KOPT-K1 (cell line): ENCODE measurements around the gene SLC5A5.

Experiments
- H3K27ac ChIP-seq: fragments of 200-600 bp; sonication (generic); 2 replicates; pipeline ENCODE4 v1.5.1; 2016; ENCODE audit warnings: antibody characterized with exemption, mild to moderate bottlenecking, low read depth, low read length; ENCODE audit not compliant: poor library complexity, severe bottlenecking
- H3K36me3 ChIP-seq: fragments of 200-600 bp; sonication (generic); 2 replicates; pipeline ENCODE4 v1.5.1; 2017; ENCODE audit warnings: antibody characterized with exemption, mild to moderate bottlenecking, low read length, moderate library complexity; ENCODE audit not compliant: insufficient read depth
- H3K9me3 ChIP-seq: fragments of 200-600 bp; sonication (generic); 2 replicates; pipeline ENCODE4 v1.5.1; 2017; ENCODE audit warnings: antibody characterized with exemption, low read length, mild to moderate bottlenecking; ENCODE audit not compliant: insufficient read depth, poor library complexity, severe bottlenecking

SLC5A5 gene

GRCh38 chr19:17841810-17842662 lies 29.7 kb upstream of the SLC5A5 start:
- Histone ChIP-seq H3K9me3 (no peaks in the 10 kb centered on the region), H3K36me3 (peaks cover 54% of the 10 kb centered on the region; the same call in 1 of the 2 replicates), H3K27ac (no peak overlapping the region)

- Histone ChIP-seq H3K9me3 (no peaks in the 10 kb centered on the region), H3K27ac (no peak overlapping the region), H3K36me3 (peaks cover 52% of the 10 kb centered on the region; the same call in 1 of the 2 replicates)
These were observed 29.0 kb upstream of the SLC5A5 start for GRCh38 chr19:17842663-17843291.

- peaks cover 46% of the 10 kb centered on the region; the same call in 1 of the 2 replicates for H3K36me3 ChIP-seq
- H3K27ac ChIP-seq: no peak overlapping the region
- no peaks in the 10 kb centered on the region for H3K9me3 ChIP-seq
These were observed 28.4 kb upstream of the SLC5A5 start for GRCh38 chr19:17843292-17843827.

- H3K36me3 ChIP-seq: peaks cover 42% of the 10 kb centered on the region; the same call in 1 of the 2 replicates
- H3K9me3 ChIP-seq: no peaks in the 10 kb centered on the region
- H3K27ac ChIP-seq: no peak overlapping the region
These were observed 27.7 kb upstream of the SLC5A5 start for GRCh38 chr19:17843908-17844490.

GRCh38 chr19:17846146-17846545 lies 25.6 kb upstream of the SLC5A5 start:
- H3K27ac ChIP-seq: no peak overlapping the region
- H3K9me3 ChIP-seq: no peaks in the 10 kb centered on the region
- H3K36me3 ChIP-seq: peaks cover 24% of the 10 kb centered on the region; the same call in 1 of the 2 replicates

GRCh38 chr19:17847538-17848366 lies 24.0 kb upstream of the SLC5A5 start, which contains the start of gene JAK3:
TSS of gene JAK3 (minus strand) at chr19:17847982. CDS start at chr19:17844417, 3,565 bp downstream.
- Histone ChIP-seq H3K9me3 (no peaks in the 10 kb centered on the region), H3K27ac (peak within 1 kb of the TSS; percentile 84), H3K36me3 (peaks cover 10% of the 10 kb centered on the region; the same call in 1 of the 2 replicates)

- Histone ChIP-seq H3K36me3 (peaks cover 1% of the 10 kb centered on the region; the same call in 1 of the 2 replicates), H3K27ac (peak overlapping the region; percentile 84), H3K9me3 (no peaks in the 10 kb centered on the region)
These were observed 23.0 kb upstream of the SLC5A5 start for GRCh38 chr19:17848595-17849292.

GRCh38 chr19:17854061-17854460 lies 17.7 kb upstream of the SLC5A5 start:
- H3K36me3 ChIP-seq: no peaks in the 10 kb centered on the region
- no peaks in the 10 kb centered on the region for H3K9me3 ChIP-seq
- H3K27ac ChIP-seq: no peak overlapping the region

- Histone ChIP-seq H3K27ac (no peak overlapping the region), H3K36me3 (peaks cover 5% of the 10 kb centered on the region), H3K9me3 (no peaks in the 10 kb centered on the region)
These were observed 16.2 kb upstream of the SLC5A5 start for GRCh38 chr19:17855280-17856152.

GRCh38 chr19:17859533-17860330 lies 12.0 kb upstream of the SLC5A5 start, which contains the start of gene RPL18A:
TSS of gene RPL18A (plus strand) at chr19:17859910. CDS start at chr19:17859957, 47 bp downstream.
- Histone ChIP-seq H3K9me3 (no peaks in the 10 kb centered on the region), H3K27ac (peak within 1 kb of the TSS; percentile 88), H3K36me3 (peaks cover 47% of the 10 kb centered on the region)

GRCh38 chr19:17860331-17860992 lies 11.3 kb upstream of the SLC5A5 start:
- Histone ChIP-seq H3K27ac (peak overlapping the region; percentile 88), H3K9me3 (no peaks in the 10 kb centered on the region), H3K36me3 (peaks cover 54% of the 10 kb centered on the region)

- peaks cover 58% of the 10 kb centered on the region for H3K36me3 ChIP-seq
- no peaks in the 10 kb centered on the region for H3K9me3 ChIP-seq
- peak overlapping the region; percentile 88 for H3K27ac ChIP-seq
These were observed 10.8 kb upstream of the SLC5A5 start for GRCh38 chr19:17860993-17861360.
